ENCODE results near the gene ECE1. TPM values are rescaled to one million over a fixed set of nuclear protein-coding genes. Genes with fewer than 3 reads are reported as not detected.

ECE1 gene
- total RNA-seq, 1 experiment from 2014 or later: 192 TPM

DNA sequence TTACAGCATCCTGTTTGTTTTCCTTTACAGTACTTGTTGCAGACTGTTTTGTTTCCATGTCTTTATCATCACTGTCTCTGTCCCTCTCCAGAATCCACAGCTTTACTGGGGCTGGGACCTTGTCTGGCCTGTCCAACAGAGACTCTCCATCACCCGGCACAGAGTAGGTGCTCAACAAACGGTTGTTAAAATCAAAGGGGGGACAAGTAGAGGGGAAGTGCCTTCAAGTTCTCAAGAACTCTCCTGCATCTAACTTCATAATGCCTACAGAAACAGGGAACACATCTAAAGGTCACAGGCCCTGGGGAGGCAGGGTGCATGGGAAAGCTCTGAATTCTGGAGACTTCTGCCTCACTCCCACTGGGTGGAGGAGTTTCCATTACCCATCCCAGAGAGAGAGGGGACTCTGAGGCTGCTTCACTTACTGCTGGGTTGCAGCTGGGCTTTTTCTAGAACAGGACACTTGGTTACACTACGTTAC lies 2.3 kb upstream of the ECE1 start:
- DNase-seq (ENCODE audit: low read depth, low spot score) (no peak), ATAC-seq (no peak)
- intact Hi-C loops (cut with micrococcal nuclease; ENCODE audit: unreplicated experiment): no loop called here
- TF ChIP-seq, protein P1, sequence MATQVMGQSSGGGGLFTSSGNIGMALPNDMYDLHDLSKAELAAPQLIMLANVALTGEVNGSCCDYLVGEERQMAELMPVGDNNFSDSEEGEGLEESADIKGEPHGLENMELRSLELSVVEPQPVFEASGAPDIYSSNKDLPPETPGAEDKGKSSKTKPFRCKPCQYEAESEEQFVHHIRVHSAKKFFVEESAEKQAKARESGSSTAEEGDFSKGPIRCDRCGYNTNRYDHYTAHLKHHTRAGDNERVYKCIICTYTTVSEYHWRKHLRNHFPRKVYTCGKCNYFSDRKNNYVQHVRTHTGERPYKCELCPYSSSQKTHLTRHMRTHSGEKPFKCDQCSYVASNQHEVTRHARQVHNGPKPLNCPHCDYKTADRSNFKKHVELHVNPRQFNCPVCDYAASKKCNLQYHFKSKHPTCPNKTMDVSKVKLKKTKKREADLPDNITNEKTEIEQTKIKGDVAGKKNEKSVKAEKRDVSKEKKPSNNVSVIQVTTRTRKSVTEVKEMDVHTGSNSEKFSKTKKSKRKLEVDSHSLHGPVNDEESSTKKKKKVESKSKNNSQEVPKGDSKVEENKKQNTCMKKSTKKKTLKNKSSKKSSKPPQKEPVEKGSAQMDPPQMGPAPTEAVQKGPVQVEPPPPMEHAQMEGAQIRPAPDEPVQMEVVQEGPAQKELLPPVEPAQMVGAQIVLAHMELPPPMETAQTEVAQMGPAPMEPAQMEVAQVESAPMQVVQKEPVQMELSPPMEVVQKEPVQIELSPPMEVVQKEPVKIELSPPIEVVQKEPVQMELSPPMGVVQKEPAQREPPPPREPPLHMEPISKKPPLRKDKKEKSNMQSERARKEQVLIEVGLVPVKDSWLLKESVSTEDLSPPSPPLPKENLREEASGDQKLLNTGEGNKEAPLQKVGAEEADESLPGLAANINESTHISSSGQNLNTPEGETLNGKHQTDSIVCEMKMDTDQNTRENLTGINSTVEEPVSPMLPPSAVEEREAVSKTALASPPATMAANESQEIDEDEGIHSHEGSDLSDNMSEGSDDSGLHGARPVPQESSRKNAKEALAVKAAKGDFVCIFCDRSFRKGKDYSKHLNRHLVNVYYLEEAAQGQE (IDR thresholded peaks at IDR 0.05; ENCODE audit: insufficient read depth in 1 of 2, low read depth in 2 of 2, low read length in 1 of 2): 0 out of 4 replicates have a peak, but pooled peaks of 1 of the 2 experiments have one; percentile 13
- no peak for TF ChIP-seq SIN3A (IDR thresholded peaks at IDR 0.05; ENCODE audit: borderline replicate concordance, insufficient read depth, low read depth, low read length)
- no peak for TF ChIP-seq POLR2AphosphoS5 (IDR thresholded peaks at IDR 0.05; ENCODE audit: low read depth, low read length)
- Histone ChIP-seq H3K9me3 (ENCODE audit: control insufficient read depth, insufficient read depth, low read depth, low read length) (no peaks in the 10 kb centered on the region), H3K27me3 (ENCODE audit: control insufficient read depth, insufficient read depth, low read length) (no peaks in the 10 kb centered on the region), H3K27ac (ENCODE audit: low read length) (peak overlapping the region; percentile 54), H3K36me3 (ENCODE audit: control insufficient read depth, insufficient read depth, low read length) (no peaks in the 10 kb centered on the region), H3K4me1 (ENCODE audit: control insufficient read depth, insufficient read depth, low read length) (peaks cover 52% of the 10 kb centered on the region), H3K4me3 (ENCODE audit: low read depth in 2 of 2, low read length in 2 of 2) (no peak overlapping the region)
- in situ Hi-C loops (cut with HindIII; ENCODE audit: low pct_unique_long_range_greater_than_20kb, low sequenced_read_pairs): no loop called here
- ChIA-PET CTCF (interaction anchor here (0.6 kb wide), 1 partner anchor 38 kb away, joined by 16 read pairs; no protein-coding TSS in a partner anchor), POLR2A (interaction anchor here (0.7 kb wide), 1 partner anchor 46 kb away, joined by 5 read pairs; no protein-coding TSS in a partner anchor)
- BruUV-seq (replicated peaks): no TSS peak

DNA sequence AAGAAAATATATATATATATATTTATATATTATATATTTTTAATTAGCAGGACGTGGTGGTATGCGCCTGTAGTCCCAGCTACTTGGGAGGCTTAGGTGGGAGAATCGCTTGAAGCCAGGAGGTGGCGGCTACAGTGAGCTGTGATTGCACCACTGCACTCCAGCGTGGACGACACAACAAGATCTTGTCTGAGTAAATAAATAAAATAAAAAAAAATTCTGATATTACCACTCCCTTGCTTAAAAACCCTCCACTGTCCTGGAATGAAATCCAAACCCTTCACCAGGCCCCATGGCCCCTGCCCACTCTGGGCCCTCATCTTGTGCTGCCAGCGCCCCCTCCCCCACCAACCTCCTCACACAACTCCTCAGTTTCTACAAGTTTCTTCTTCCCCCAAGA lies 1.7 kb upstream of the ECE1 start:
- ChIA-PET POLR2A (interaction anchor here (0.7 kb wide), 1 partner anchor 47 kb away, joined by 5 read pairs; no protein-coding TSS in a partner anchor), CTCF (interaction anchor here (0.6 kb wide), 1 partner anchor 37 kb away, joined by 16 read pairs; no protein-coding TSS in a partner anchor)
- Histone ChIP-seq H3K27ac (ENCODE audit: low read length) (peak overlapping the region; percentile 54), H3K27me3 (ENCODE audit: control insufficient read depth, insufficient read depth, low read length) (no peaks in the 10 kb centered on the region), H3K4me1 (ENCODE audit: control insufficient read depth, insufficient read depth, low read length) (peaks cover 52% of the 10 kb centered on the region), H3K9me3 (ENCODE audit: control insufficient read depth, insufficient read depth, low read depth, low read length) (no peaks in the 10 kb centered on the region), H3K4me3 (ENCODE audit: low read depth in 2 of 2, low read length in 2 of 2) (no peak overlapping the region), H3K36me3 (ENCODE audit: control insufficient read depth, insufficient read depth, low read length) (no peaks in the 10 kb centered on the region)
- in situ Hi-C loops (cut with HindIII; ENCODE audit: low pct_unique_long_range_greater_than_20kb, low sequenced_read_pairs): no loop called here
- BruUV-seq (replicated peaks): no TSS peak
- DNase-seq (ENCODE audit: low read depth, low spot score) (no peak), ATAC-seq (no peak)
- TF ChIP-seq TCF7L2 (IDR thresholded peaks at IDR 0.05; ENCODE audit: low read depth, low read length): no peak
- TF ChIP-seq, protein P2, sequence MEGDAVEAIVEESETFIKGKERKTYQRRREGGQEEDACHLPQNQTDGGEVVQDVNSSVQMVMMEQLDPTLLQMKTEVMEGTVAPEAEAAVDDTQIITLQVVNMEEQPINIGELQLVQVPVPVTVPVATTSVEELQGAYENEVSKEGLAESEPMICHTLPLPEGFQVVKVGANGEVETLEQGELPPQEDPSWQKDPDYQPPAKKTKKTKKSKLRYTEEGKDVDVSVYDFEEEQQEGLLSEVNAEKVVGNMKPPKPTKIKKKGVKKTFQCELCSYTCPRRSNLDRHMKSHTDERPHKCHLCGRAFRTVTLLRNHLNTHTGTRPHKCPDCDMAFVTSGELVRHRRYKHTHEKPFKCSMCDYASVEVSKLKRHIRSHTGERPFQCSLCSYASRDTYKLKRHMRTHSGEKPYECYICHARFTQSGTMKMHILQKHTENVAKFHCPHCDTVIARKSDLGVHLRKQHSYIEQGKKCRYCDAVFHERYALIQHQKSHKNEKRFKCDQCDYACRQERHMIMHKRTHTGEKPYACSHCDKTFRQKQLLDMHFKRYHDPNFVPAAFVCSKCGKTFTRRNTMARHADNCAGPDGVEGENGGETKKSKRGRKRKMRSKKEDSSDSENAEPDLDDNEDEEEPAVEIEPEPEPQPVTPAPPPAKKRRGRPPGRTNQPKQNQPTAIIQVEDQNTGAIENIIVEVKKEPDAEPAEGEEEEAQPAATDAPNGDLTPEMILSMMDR (IDR thresholded peaks at IDR 0.05): no peak
- intact Hi-C loops (cut with micrococcal nuclease; ENCODE audit: unreplicated experiment): no loop called here

DNA sequence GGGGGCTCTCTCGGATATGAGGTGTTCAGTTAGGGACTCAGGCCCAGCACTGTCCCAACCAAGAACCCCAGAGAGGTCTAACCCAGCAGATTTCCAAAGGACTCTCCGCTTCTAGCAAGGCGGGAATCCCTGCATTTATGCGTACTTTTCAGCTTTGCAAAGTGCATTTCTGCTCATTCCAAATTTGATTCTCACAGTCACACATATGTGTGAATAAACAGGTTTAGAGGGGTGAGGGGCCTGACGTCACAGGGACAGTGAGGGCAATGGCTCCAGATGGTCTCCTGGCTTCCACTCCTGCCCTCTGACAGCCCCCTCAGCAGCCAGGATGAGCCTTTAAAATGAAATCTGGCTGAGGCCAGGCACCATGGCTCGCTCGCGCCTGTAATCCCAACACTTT lies 921 bp upstream of the ECE1 start:
- peaks cover 52% of the 10 kb centered on the region for H3K4me1 ChIP-seq (ENCODE audit: control insufficient read depth, insufficient read depth, low read length)
- ATAC-seq (no peak), DNase-seq (ENCODE audit: low read depth, low spot score) (no peak)
- in situ Hi-C loops (cut with HindIII; ENCODE audit: low pct_unique_long_range_greater_than_20kb, low sequenced_read_pairs): no loop called here
- no TSS peak for BruUV-seq (replicated peaks)
- ChIA-PET POLR2A (no interaction called here), CTCF (interaction anchor here (0.9 kb wide), 1 partner anchor 8 kb away, joined by 4 read pairs; no protein-coding TSS in a partner anchor)
- H3K9me3 ChIP-seq (ENCODE audit: control insufficient read depth, insufficient read depth, low read depth, low read length): no peaks in the 10 kb centered on the region
- no peaks in the 10 kb centered on the region for H3K36me3 ChIP-seq (ENCODE audit: control insufficient read depth, insufficient read depth, low read length)
- H3K27ac ChIP-seq (ENCODE audit: low read length): peak overlapping the region; percentile 80; the same call in 1 of the 2 replicates
- no peak for TF ChIP-seq SIN3A (IDR thresholded peaks at IDR 0.05; ENCODE audit: borderline replicate concordance, insufficient read depth, low read depth, low read length)
- TF ChIP-seq, protein P2 (IDR thresholded peaks at IDR 0.05): no peak
- TF ChIP-seq, protein P1 (IDR thresholded peaks at IDR 0.05; ENCODE audit: insufficient read depth in 1 of 2, low read depth in 2 of 2, low read length in 1 of 2): no peak
- no peak for TF ChIP-seq TCF7L2 (IDR thresholded peaks at IDR 0.05; ENCODE audit: low read depth, low read length)
- TF ChIP-seq POLR2AphosphoS5 (IDR thresholded peaks at IDR 0.05; ENCODE audit: low read depth, low read length): no peak
- peak overlapping the region in 1 of 2 experiments; percentile 73; a peak in 2 of 4 replicates for H3K4me3 ChIP-seq (ENCODE audit: low read depth in 2 of 2, low read length in 2 of 2)
- intact Hi-C loops (cut with micrococcal nuclease; ENCODE audit: unreplicated experiment): no loop called here
- H3K27me3 ChIP-seq (ENCODE audit: control insufficient read depth, insufficient read depth, low read length): no peaks in the 10 kb centered on the region
